GM19351 (cell line): ENCODE results near the gene SDS.
A peak's percentile ranks its signal among the peaks of the same experiment; 100 is the strongest.

Source experiments
- ATAC-seq: cut with Tn5 transposase; IDR thresholded peaks from one replicate; pipeline ENCODE4 v1.9.1; 2021; ENCODE audit warnings: mild to moderate bottlenecking, moderate library complexity; ENCODE audit not compliant: unreplicated experiment

The SDS gene

GRCh38 chr12:113401066-113402000 is 2.4 kb downstream of the SDS start:
- ATAC-seq: no peak

DNA sequence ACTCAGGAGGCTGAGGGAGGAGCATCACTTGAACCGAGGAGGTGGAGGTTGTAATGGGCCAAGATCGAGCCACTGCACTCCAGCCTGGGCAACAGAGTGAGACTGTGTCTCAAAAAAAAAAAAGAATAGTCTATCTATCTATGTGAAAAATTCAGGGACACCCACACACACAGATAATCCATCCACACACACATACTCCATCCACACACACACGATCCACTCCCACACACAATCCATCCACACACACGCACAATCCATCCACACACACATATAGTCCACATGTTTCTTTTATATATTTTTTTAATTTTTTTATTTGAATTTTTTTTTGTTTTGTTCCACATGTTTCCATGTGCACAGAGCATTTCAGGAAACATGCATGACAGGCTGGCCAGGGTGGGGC is 3.3 kb downstream of the SDS start:
- no peak for ATAC-seq

- ATAC-seq: no peak
Measured at GRCh38 chr12:113399490-113399889, 4.2 kb downstream of the SDS start.

DNA sequence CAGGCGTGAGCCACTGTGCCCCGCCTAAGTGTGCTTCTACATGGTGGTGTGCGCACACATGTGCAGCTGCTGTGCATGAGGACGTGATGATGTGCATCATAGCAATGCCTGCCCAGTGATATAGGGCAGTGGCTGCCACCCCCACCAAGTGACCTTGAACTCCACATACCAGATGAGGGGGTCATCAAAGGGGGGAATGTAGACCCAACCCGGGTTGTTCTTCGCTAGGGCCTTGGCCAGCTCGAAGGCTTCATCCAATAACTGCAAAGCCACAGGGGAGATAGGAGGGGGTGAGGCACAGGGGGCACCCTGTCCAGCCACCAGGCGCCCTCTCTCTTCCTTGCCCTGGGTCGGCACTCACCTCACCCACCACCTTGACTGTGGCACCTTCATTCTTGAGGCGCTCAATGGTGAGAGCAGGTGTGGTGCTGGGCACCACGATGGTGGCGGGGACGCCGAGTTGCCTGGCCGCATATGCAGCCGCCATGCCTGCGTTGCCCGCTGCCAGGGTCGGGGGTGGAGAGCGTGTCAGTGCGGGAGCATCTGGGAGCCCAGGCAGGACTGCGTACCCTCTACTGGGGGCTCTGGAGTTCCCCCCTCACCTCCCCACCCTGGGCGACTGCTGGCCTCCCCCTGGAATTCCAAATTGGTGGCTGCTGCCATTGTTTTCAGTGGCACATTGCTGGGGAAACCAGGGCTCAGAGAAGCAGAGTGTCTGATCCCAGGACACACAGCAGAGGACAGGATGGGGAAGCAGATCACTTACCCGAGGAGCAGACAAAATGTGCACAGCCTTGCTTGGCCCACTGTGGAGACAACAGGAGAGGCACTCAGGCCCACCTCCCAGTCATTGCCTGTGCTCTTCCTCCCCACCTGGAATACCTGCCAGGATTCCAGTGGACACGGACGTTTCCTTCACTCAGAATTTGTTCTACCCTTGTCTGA is 5.1 kb downstream of the SDS start:
- ATAC-seq: no peak

DNA sequence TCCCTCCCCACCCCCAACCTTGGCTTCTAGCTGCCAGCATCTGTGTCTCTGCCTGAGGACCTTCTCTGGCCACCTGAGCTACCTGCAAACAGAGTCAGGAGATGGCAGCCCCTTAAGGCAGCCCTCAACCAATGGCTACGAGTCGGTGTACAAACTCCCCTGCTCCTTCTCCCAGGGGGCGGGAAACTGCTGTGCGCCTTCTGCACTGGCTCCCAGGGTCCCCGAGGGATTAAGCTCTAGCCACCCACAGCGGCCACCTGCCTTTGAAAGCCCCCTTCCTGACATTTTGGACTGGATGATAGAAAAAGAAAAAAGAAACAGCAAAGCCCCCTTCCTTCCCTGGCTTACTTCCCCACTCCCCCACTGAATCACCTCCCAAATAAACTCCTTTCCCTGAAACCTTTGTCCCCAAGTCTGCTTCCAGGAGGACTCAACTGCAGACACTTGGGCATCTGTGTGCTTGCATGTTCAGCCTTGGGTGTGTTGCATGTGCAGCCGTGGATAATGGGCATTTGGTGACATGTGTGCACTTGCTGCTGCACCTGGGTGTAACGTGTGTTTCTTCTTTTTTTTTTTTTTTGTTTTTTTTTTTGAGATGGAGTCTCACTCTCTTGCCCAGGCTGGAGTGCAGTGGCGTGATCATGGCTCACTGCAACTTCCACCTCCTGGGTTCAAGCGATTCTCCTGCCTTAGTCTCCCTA is 6.0 kb downstream of the SDS start:
- no peak for ATAC-seq

DNA sequence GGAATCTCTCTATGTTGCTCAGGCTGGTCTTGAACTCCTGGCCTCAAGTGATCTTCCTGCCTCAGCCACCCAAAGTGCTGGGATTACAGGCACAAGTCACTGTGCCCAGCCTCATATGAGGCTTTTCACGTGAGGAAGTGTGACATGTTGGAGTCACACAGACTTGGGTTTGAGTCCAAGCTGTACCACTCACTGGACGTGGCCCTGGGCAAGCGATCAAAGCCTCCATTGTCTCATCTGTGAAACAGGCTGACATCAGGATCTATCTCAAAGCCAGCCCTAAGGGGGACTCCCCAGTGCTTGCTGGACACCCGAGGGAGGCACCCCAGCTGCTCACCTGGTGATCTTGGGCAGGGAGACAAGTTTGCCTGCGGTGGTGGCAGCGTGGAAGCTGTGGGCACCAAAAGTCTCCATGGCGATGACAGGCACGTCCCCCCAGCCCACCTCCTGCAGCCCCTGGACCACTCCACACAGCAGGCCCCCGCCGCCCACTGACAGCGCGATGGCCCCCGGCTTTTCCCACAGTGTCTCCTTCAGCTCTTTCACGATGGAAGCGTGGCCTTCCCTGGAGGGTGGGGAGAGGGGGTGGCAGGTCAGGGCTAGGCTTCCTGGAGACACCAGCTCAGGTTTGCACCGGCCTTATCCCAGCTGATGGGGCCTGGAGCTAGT is 6.7 kb downstream of the SDS start:
- no peak for ATAC-seq

- no peak for ATAC-seq
Measured at GRCh38 chr12:113396200-113396599, 7.5 kb downstream of the SDS start.

- no peak for ATAC-seq
Measured at GRCh38 chr12:113395119-113395518, 8.6 kb downstream of the SDS start.

DNA sequence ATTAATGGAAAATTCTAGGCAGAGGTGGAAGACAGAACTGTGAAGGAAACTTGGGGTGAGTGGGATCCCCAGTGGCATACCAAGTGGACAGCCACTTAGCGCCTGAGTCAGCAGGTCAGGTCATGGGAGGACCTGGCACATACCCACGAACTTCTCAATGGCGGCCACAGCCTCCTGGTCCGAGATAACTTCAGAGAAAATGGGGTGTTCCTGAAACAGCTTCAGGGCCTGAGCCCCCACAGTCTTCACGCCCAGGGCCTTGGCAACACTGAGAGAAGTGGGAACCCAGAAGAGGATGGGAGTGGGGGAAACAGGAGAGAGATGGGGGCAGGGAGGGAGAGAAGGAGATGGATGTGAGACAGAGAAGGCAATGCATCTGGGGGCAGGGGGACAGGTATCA is 9.9 kb downstream of the SDS start:
- no peak for ATAC-seq

- peak; percentile 76 for ATAC-seq
Measured at GRCh38 chr12:113392988-113393579, 10.6 kb downstream of the SDS start.

- ATAC-seq: no peak
Measured at GRCh38 chr12:113392520-113392919, 11.2 kb downstream of the SDS start.

DNA sequence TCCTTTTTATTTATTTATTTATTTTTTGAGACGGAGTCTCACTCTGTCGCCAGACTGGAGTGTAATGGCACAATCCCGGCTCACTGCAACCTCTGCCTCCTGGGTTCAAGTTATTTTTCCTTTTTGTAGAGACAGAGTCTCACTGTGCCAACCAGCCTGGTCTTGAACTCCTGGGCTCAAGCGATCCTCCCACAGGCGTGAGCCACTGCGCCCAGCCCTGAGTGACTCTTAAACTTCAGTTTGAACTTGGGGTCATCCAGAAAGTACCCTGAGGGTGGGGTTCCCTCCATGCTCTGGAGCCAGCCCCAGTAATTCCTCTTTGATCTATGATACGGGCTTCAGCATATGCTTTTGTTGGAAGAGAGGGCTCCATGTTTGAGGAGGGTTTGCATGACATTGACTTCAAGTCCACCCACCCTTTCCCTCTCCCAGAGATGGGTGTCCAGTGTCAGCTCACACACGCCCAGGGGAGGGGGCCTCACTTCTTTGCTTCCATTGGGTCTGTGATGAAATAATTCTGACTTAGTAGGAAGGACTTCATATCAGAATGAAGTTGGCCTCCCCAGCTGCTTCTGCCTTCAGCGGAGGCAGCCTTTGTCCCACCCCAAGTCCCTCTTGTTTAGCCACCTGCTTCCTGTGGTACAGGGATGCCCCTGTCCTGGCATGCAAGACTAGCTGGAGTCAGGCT is 11.9 kb downstream of the SDS start:
- no peak for ATAC-seq

GRCh38 chr12:113391145-113391544 is 12.5 kb downstream of the SDS start:
- no peak for ATAC-seq

GRCh38 chr12:113390064-113391043 is 13.3 kb downstream of the SDS start:
- ATAC-seq: no peak

DNA sequence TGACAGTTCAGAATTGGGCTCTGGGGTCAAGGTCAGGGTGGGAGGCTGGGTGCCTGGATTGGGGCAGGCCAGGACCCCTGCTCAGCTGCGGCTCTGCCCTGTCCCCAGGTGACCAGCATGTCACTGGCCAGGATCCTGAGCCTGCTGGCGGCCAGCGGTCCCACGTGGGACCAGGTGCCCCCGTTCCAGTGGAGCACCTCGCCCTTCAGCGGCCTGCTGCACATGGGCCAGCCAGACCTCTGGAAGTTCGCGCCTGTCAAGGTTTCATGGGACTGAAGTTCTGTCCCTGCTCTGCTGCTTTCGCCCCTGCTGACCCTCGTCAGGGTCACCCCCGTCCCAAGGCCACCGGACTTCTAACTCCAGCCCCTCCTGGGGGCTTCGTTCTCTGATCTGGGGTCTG is 15.3 kb downstream of the SDS start:
- no peak for ATAC-seq

- no peak for ATAC-seq
Measured at GRCh38 chr12:113387631-113388030, 16.1 kb downstream of the SDS start.

GRCh38 chr12:113386866-113387566 is 16.7 kb downstream of the SDS start:
- no peak for ATAC-seq
